PC-9 (cell line): ENCODE measurements around the gene MCU. TPM values are rescaled to one million over a fixed set of nuclear protein-coding genes. Genes with fewer than 3 reads are reported as not detected.

Source experiments
- BruUV-seq: library from RNA; stranded (reverse); fragments of 400-500 nt; replicated peaks from 2 replicates; lab custom pipeline; 2021; lab: Mats Ljungman, UMichigan
- CTCF ChIA-PET: fragments of 300-600 bp; sonication (Branson Sonifier 250); formaldehyde crosslinking; loops from one replicate; lab custom pipeline; 2022; ENCODE audit warnings: antibody characterized with exemption; lab: Charles Lee
- POLR2A ChIA-PET: fragments of 300-600 bp; sonication (Branson Sonifier 250); formaldehyde crosslinking; loops from one replicate; lab custom pipeline; 2022; ENCODE audit warnings: antibody characterized with exemption; ENCODE audit not compliant: unreplicated experiment; lab: Charles Lee
- DNase-seq, 2 experiments: peaks; one replicate each; pipeline versions ENCODE4 v3.0.0 to v3.0.0-alpha.2; 2015 to 2022; ENCODE audit warnings: mixed read lengths in 1 of 2
- H2AFZ ChIP-seq: fragments of 200-600 bp; sonication (generic); 2 replicates; pipeline ENCODE4 v1.8.1; 2017; ENCODE audit warnings: antibody characterized with exemption
- H3F3A ChIP-seq: fragments of 200-600 bp; sonication (generic); 2 replicates; pipeline ENCODE4 v1.8.1; 2017; ENCODE audit warnings: antibody characterized with exemption, mild to moderate bottlenecking, low read depth; ENCODE audit not compliant: insufficient read depth
- H3K27ac ChIP-seq: fragments of 200-600 bp; sonication (generic); 2 replicates; pipeline ENCODE4 v1.6.1; 2016; ENCODE audit warnings: mixed run types
- H3K27me3 ChIP-seq: fragments of 200-600 bp; sonication (generic); 2 replicates; pipeline ENCODE4 v1.6.1; 2016; ENCODE audit warnings: low read depth, mixed run types; ENCODE audit not compliant: insufficient read depth
- H3K36me3 ChIP-seq: fragments of 200-600 bp; sonication (generic); 2 replicates; pipeline ENCODE4 v1.6.1; 2016; ENCODE audit warnings: low read depth, mixed run types
- H3K4me1 ChIP-seq: fragments of 200-600 bp; sonication (generic); replicated peaks from 2 replicates; pipeline ENCODE4 v1.6.1; 2016; ENCODE audit warnings: mixed run types; ENCODE audit not compliant: insufficient read depth
- H3K4me2 ChIP-seq: fragments of 200-600 bp; sonication (generic); 2 replicates; pipeline ENCODE4 v1.6.1; 2017; ENCODE audit warnings: mixed run types
- H3K4me3 ChIP-seq: fragments of 200-600 bp; sonication (generic); 2 replicates; pipeline ENCODE4 v1.6.1; 2016; ENCODE audit warnings: mixed run types
- H3K79me2 ChIP-seq: fragments of 200-600 bp; sonication (generic); 2 replicates; pipeline ENCODE4 v1.6.1; 2017; ENCODE audit warnings: low read depth, mixed run types
- H3K9me2 ChIP-seq: fragments of 200-600 bp; sonication (generic); 2 replicates; pipeline ENCODE4 v1.8.1; 2017; ENCODE audit warnings: mild to moderate bottlenecking; ENCODE audit not compliant: insufficient read depth
- H3K9me3 ChIP-seq: fragments of 200-600 bp; sonication (generic); 2 replicates; pipeline ENCODE4 v1.8.1; 2016; ENCODE audit warnings: low read depth; ENCODE audit not compliant: insufficient read depth
- H4K20me1 ChIP-seq: fragments of 200-600 bp; sonication (generic); 2 replicates; pipeline ENCODE4 v1.8.1; 2017; ENCODE audit not compliant: insufficient read depth
- CTCF ChIP-seq: fragments of 200-600 bp; sonication (generic); conservative IDR thresholded peaks from 2 replicates; pipeline ENCODE4 v1.6.1; 2017; ENCODE audit warnings: mixed run types, antibody characterized with exemption, mild to moderate bottlenecking, moderate library complexity
- EZH2 ChIP-seq: fragments of 200-600 bp; sonication (generic); IDR thresholded peaks from 2 replicates; pipeline ENCODE4 v1.8.0; 2017; ENCODE audit warnings: antibody characterized with exemption, low read depth
- intact Hi-C: fragments of 100-400 bp; cut with micrococcal nuclease; formaldehyde crosslinking; loops from one replicate; pipeline ENCODE4 v1.10.0; 2022; ENCODE audit not compliant: unreplicated experiment
- total RNA-seq: library from RNA; stranded (reverse); gene quantifications from 2 replicates; pipeline ENCODE4 v1.2.3, GENCODE V29; 2021

MCU gene
- total RNA-seq, 1 experiment from 2014 or later: 59.5 TPM

DNA sequence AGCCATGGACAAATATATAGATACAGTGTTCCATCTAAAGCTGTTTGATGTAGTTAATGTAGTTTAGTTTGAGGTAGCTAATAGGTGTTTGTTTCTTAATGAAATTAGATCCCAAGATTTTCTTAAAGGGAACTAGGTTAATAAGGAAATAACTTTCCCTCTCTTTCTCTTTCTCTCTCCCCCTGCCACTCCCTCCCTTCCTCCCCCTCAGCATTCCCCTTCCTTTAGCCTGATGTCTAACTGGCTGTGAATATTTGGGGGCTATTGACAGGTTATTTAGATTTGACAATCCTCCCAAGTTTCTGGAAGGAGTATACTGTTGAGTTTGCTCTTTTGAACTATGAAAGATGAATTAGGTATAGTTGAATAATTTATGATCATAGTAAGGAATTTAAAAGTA, 136.4 kb downstream of the MCU start:
- CTCF ChIA-PET: interaction anchor here (0.6 kb wide), 1 partner anchor 141 kb away, joined by 3 read pairs; no protein-coding TSS in a partner anchor
- POLR2A ChIA-PET: interaction anchor here (0.6 kb wide), 1 partner anchor 338 kb away, joined by 5 read pairs; no protein-coding TSS in a partner anchor

DNA sequence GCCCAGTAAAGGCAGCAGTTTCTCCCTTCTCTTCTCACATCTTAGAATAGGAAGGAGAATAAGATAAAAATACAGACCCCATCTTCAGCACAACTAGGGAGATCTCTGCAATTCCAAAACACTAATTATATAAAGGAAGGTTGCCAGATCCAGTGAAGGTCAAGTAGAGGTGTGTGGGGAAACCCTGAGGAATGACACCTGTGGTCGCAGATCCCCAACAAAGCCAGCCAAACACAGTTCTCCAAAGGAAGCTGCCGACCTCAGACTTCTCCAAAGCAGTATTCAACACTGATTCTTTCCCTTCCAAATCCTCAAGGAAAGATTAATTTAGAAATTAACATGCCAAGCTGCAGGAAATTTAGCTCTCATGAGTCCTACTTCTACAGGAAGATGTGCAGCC, 138.7 kb downstream of the MCU start:
- ChIA-PET POLR2A (interaction anchor here (0.6 kb wide), 1 partner anchor 383 kb away, joined by 7 read pairs; no protein-coding TSS in a partner anchor), CTCF (no interaction called here)
- no peak overlapping the region for H3K4me2 ChIP-seq
- no peak for TF ChIP-seq EZH2
- no peak for TF ChIP-seq CTCF
- H3K27ac ChIP-seq: no peak overlapping the region
- H3K4me3 ChIP-seq: no peak overlapping the region
- H2AFZ ChIP-seq: no peak overlapping the region
- peaks cover 13% of the 10 kb centered on the region for H3F3A ChIP-seq
- H3K9me2 ChIP-seq: no peaks in the 10 kb centered on the region
- no peaks in the 10 kb centered on the region for H4K20me1 ChIP-seq
- H3K36me3 ChIP-seq: no peaks in the 10 kb centered on the region; the same call in 1 of the 2 replicates
- intact Hi-C loops: loop anchor here (5.0 kb wide), 3 partner anchors 48 to 453 kb away; no protein-coding TSS in a partner anchor
- BruUV-seq: no TSS peak
- H3K9me3 ChIP-seq: no peaks in the 10 kb centered on the region
- peaks cover 12% of the 10 kb centered on the region; the same call in 1 of the 2 replicates for H3K79me2 ChIP-seq
- no peak for DNase-seq
- H3K27me3 ChIP-seq: no peaks in the 10 kb centered on the region
- 0 out of 2 replicates have a peak, but pooled peaks cover 10% of the 10 kb centered on the region for H3K4me1 ChIP-seq

More for the DNA sequence above, 136.4 kb downstream of the MCU start:
- H3K9me2 ChIP-seq: no peaks in the 10 kb centered on the region
- no peaks in the 10 kb centered on the region for H3K9me3 ChIP-seq
- no peaks in the 10 kb centered on the region for H3K36me3 ChIP-seq
- DNase-seq: no peak
- H3K4me3 ChIP-seq: no peak overlapping the region
- H3K79me2 ChIP-seq: peaks cover 15% of the 10 kb centered on the region; the same call in 1 of the 2 replicates
- no peak overlapping the region for H3K27ac ChIP-seq
- intact Hi-C loops: no loop called here
- no peak overlapping the region for H2AFZ ChIP-seq
- TF ChIP-seq EZH2 (no peak), CTCF (no peak)
- H3K27me3 ChIP-seq: no peaks in the 10 kb centered on the region
- BruUV-seq: no TSS peak
- H3K4me1 ChIP-seq: 0 out of 2 replicates have a peak, but pooled peaks cover 10% of the 10 kb centered on the region
- H3F3A ChIP-seq: peaks cover 10% of the 10 kb centered on the region
- H4K20me1 ChIP-seq: no peaks in the 10 kb centered on the region
- no peak overlapping the region for H3K4me2 ChIP-seq

DNA sequence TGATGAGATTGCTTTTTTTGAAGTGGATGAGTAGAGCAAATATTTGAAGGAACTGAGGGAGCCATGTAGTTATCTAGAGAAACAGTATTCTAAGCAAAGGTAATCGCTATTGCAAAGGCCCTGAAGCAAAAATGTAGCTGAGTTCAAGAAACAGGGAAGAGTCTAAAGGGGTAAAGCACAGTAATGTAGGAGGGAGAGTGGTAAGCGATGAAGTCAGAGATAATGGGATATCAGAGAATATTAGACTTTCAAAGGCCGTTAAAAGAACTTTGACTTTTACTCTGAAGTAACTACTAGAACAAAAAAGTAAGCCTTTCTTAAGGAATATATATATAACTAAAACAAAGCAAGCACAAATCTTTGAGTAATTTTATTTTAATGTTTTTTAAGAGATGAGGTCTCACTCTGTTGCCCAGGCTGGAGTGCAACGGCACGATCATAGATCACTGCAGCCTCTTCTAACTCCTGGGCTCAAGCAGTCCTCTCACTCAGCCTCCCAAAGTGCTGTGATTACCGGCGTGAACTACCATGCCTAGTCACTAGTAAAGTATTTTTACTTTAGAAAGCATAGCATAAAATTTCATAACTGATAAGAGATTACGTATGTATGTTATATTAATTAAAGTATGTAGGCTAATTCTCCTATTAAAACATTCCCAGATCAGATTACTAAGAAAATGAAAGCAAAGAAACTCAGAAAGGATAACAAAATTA, 139.9 kb downstream of the MCU start:
- 0 out of 2 replicates have a peak, but pooled peaks cover 5% of the 10 kb centered on the region for H3K79me2 ChIP-seq
- 0 out of 2 replicates have a peak overlapping the region, but pooled peaks have one; percentile 22 for H3K27ac ChIP-seq
- ChIA-PET POLR2A (no interaction called here), CTCF (no interaction called here)
- H3K4me3 ChIP-seq: no peak overlapping the region
- no peak overlapping the region for H3K4me2 ChIP-seq
- no peak overlapping the region for H2AFZ ChIP-seq
- no peaks in the 10 kb centered on the region for H3K27me3 ChIP-seq
- H3F3A ChIP-seq: peaks cover 20% of the 10 kb centered on the region
- H3K9me3 ChIP-seq: no peaks in the 10 kb centered on the region
- H3K36me3 ChIP-seq: peaks cover 5% of the 10 kb centered on the region; the same call in 1 of the 2 replicates
- no peaks in the 10 kb centered on the region for H3K9me2 ChIP-seq
- H3K4me1 ChIP-seq: 0 out of 2 replicates have a peak, but pooled peaks cover 10% of the 10 kb centered on the region
- TF ChIP-seq CTCF: no peak
- TF ChIP-seq EZH2: no peak
- intact Hi-C loops: loop anchor here (5.0 kb wide), 3 partner anchors 50 to 455 kb away; no protein-coding TSS in a partner anchor
- H4K20me1 ChIP-seq: no peaks in the 10 kb centered on the region
- DNase-seq: no peak
- BruUV-seq: no TSS peak
